HCT116 (cell line): ENCODE measurements around the gene ANO10. TPM values are rescaled to one million over a fixed set of nuclear protein-coding genes. Genes with fewer than 3 reads are reported as not detected.

Experiments
- ATAC-seq: fragments of 200-7000 bp; cut with Tn5 transposase; 2 replicates; pipeline ENCODE4 v1.9.1; 2020; ENCODE audit warnings: mild to moderate bottlenecking, moderate library complexity
- BruUV-seq: library from RNA; stranded (reverse); fragments of 400-500 nt; replicated peaks from 2 replicates; lab custom pipeline; 2021; lab: Mats Ljungman, UMichigan
- CTCF ChIA-PET: fragments of 300-600 bp; sonication (Branson Sonifier 250); formaldehyde crosslinking; loops from one replicate; lab custom pipeline; 2021; ENCODE audit warnings: antibody characterized with exemption; lab: Charles Lee
- POLR2A ChIA-PET: fragments of 300-600, 350-600 bp; sonication (Branson Sonifier 250); formaldehyde crosslinking; loops from one replicate; lab custom pipeline; 2021; ENCODE audit warnings: antibody characterized with exemption; lab: Charles Lee
- RAD21 ChIA-PET, 2 experiments: fragments of 300-600 bp; sonication (Branson Sonifier 250); formaldehyde crosslinking; loops; one replicate each; lab custom pipeline; 2023; ENCODE audit warnings: low total read pairs in 2 of 2; ENCODE audit not compliant: uncharacterized antibody in 2 of 2, unreplicated experiment in 2 of 2, low non-redundant PET in 1 of 2; lab: Charles Lee
- DNase-seq: peaks from one replicate; pipeline ENCODE4 v3.0.0-alpha.2; 2010; ENCODE audit warnings: low read depth, low spot score
- H2AFZ ChIP-seq: fragments of 200-600 bp; shearing (Covaris generic), sonication (generic); 2 replicates; pipeline ENCODE4 v1.6.1; 2017; ENCODE audit warnings: low read depth, mixed run types, mixed read lengths, antibody characterized with exemption, low read length; ENCODE audit not compliant: poor library complexity, severe bottlenecking
- H3K27ac ChIP-seq: 2 replicates; pipeline ENCODE4 v1.5.1; 2012; ENCODE audit warnings: low read depth, low read length
- H3K27me3 ChIP-seq: fragments of 200-600 bp; sonication (generic); 2 replicates; pipeline ENCODE4 v1.6.1; 2016; ENCODE audit warnings: mixed run types, low read length, mixed read lengths; ENCODE audit not compliant: insufficient read depth
- H3K36me3 ChIP-seq, 2 experiments: fragments of 200-500 bp in 1 of 2; fragments of 200-600 bp in 1 of 2; sonication (Bioruptor generic) in 1 of 2; sonication (generic) in 1 of 2; 2 replicates each; pipeline versions ENCODE4 v1.5.1 to v1.6.1; 2014 to 2016; ENCODE audit warnings: low read length in 2 of 2, inconsistent platforms in 1 of 2, mixed read lengths in 1 of 2, mixed run types in 1 of 2; ENCODE audit not compliant: insufficient read depth in 2 of 2, control insufficient read depth in 1 of 2
- H3K4me1 ChIP-seq, 2 experiments: fragments of 200-600 bp in 1 of 2; sonication (generic) in 1 of 2; 2 replicates each; pipeline versions ENCODE4 v1.5.1 to v1.6.1; 2012 to 2017; ENCODE audit warnings: low read length in 2 of 2, inconsistent platforms in 1 of 2, mild to moderate bottlenecking in 1 of 2, mixed read lengths in 1 of 2, mixed run types in 1 of 2, moderate library complexity in 1 of 2; ENCODE audit not compliant: insufficient read depth in 2 of 2, control insufficient read depth in 1 of 2
- H3K4me2 ChIP-seq: fragments of 200-600 bp; sonication (generic); 2 replicates; pipeline ENCODE4 v1.6.1; 2017; ENCODE audit warnings: mixed run types, low read length, mixed read lengths
- H3K4me3 ChIP-seq, 2 experiments: fragments of 200-600 bp in 1 of 2; sonication (generic) in 1 of 2; replicated peaks in 1 of 2; 2 replicates each; pipeline ENCODE4 v1.5.1; 2011 to 2016; ENCODE audit warnings: low read length in 2 of 2, control low read depth in 1 of 2, low read depth in 1 of 2, mild to moderate bottlenecking in 1 of 2, mixed read lengths in 1 of 2, mixed run types in 1 of 2
- H3K79me2 ChIP-seq: fragments of 200-600 bp; sonication (generic); 2 replicates; pipeline ENCODE4 v1.6.1; 2017; ENCODE audit warnings: mild to moderate bottlenecking, mixed run types, low read length, moderate library complexity, mixed read lengths; ENCODE audit not compliant: insufficient read depth
- H3K9ac ChIP-seq: fragments of 200-600 bp; sonication (generic); 2 replicates; pipeline ENCODE4 v1.6.1; 2016; ENCODE audit warnings: low read length, mixed read lengths
- H3K9me2 ChIP-seq: fragments of 200-600 bp; sonication (generic), shearing (Covaris generic); 2 replicates; pipeline ENCODE4 v1.6.1; 2017; ENCODE audit warnings: mixed run types, mild to moderate bottlenecking, moderate library complexity; ENCODE audit not compliant: insufficient read depth
- H3K9me3 ChIP-seq, 2 experiments: fragments of 200-500 bp in 1 of 2; fragments of 200-600 bp in 1 of 2; sonication (Bioruptor generic) in 1 of 2; sonication (generic) in 1 of 2; 2 replicates each; pipeline ENCODE4 v1.6.1; 2014 to 2017; ENCODE audit warnings: low read length in 2 of 2, mixed read lengths in 2 of 2, inconsistent platforms in 1 of 2, low read depth in 1 of 2, mild to moderate bottlenecking in 1 of 2, mixed run types in 1 of 2, moderate library complexity in 1 of 2; ENCODE audit not compliant: control insufficient read depth in 1 of 2, insufficient read depth in 1 of 2
- H4K20me1 ChIP-seq: fragments of 200-600 bp; sonication (generic), shearing (Covaris generic); 2 replicates; pipeline ENCODE4 v1.6.1; 2017; ENCODE audit warnings: mixed run types, mild to moderate bottlenecking, moderate library complexity; ENCODE audit not compliant: insufficient read depth
- ATF3 ChIP-seq: IDR thresholded peaks from 2 replicates; pipeline ENCODE4 v1.6.1; 2012
- CTCF ChIP-seq, 3 experiments: fragments of 200-600 bp in 1 of 3; sonication (generic) in 1 of 3; IDR thresholded peaks in 2 of 3; conservative IDR thresholded peaks in 1 of 3; 2 replicates each; pipeline ENCODE4 v1.5.1; 2012 to 2017; ENCODE audit warnings: low read depth in 2 of 3, low read length in 2 of 3, antibody characterized with exemption in 1 of 3, borderline replicate concordance in 1 of 3, control low read depth in 1 of 3, mild to moderate bottlenecking in 1 of 3, mixed read lengths in 1 of 3, mixed run types in 1 of 3, moderate library complexity in 1 of 3; ENCODE audit not compliant: insufficient read depth in 1 of 3
- EGR1 ChIP-seq: IDR thresholded peaks from 2 replicates; pipeline ENCODE4 v1.6.1; 2012; ENCODE audit warnings: low read depth
- ELF1 ChIP-seq: IDR thresholded peaks from 2 replicates; pipeline ENCODE4 v1.6.1; 2012; ENCODE audit warnings: low read depth, borderline replicate concordance
- JUND ChIP-seq: IDR thresholded peaks from 2 replicates; pipeline ENCODE4 v1.6.1; 2012
- MAX ChIP-seq: IDR thresholded peaks from 2 replicates; pipeline ENCODE4 v1.6.1; 2012
- RAD21 ChIP-seq: IDR thresholded peaks from 2 replicates; pipeline ENCODE4 v1.6.1; 2012; ENCODE audit warnings: low read depth, mild to moderate bottlenecking
- SIN3A ChIP-seq: IDR thresholded peaks from 2 replicates; pipeline ENCODE4 v1.6.1; 2012; ENCODE audit warnings: low read depth
- YY1 ChIP-seq: IDR thresholded peaks from 2 replicates; pipeline ENCODE4 v1.6.1; 2011; ENCODE audit warnings: low read length, low read depth, moderate library complexity, mild to moderate bottlenecking; ENCODE audit not compliant: insufficient replicate concordance; ENCODE audit errors: extremely low read depth
- ZFX ChIP-seq: fragments of 450-650 bp; IDR thresholded peaks from 2 replicates; pipeline ENCODE4 v1.6.1; 2017
- ZNF274 ChIP-seq: fragments of 200-500 bp; sonication (Bioruptor generic); IDR thresholded peaks from 2 replicates; pipeline ENCODE4 v1.6.1; 2014; ENCODE audit warnings: mild to moderate bottlenecking, low read depth, low read length, inconsistent platforms
- intact Hi-C: fragments of 100-400 bp; cut with micrococcal nuclease; formaldehyde crosslinking; loops from 2 replicates; pipeline ENCODE4 v1.10.0; 2022
- total RNA-seq: library from RNA; stranded (reverse); gene quantifications from one replicate; pipeline ENCODE4 v1.2.1, GENCODE V29; 2021; ENCODE audit not compliant: unreplicated experiment

Gene ANO10
- total RNA-seq, 1 experiment from 2014 or later: 13.3 TPM

- TF ChIP-seq SIN3A (no peak), MAX (no peak), ZFX (no peak), EGR1 (no peak), YY1 (no peak), ATF3 (no peak), ZNF274 (no peak), JUND (no peak), ELF1 (no peak)
These were observed 242.5 kb downstream of the ANO10 start (continued) for GRCh38 chr3:43379343-43379742.

GRCh38 chr3:43378066-43378935 lies 243.5 kb downstream of the ANO10 start:
- no TSS peak for BruUV-seq
- ChIA-PET RAD21 (no interaction called here), CTCF (interaction anchor here (0.9 to 1.0 kb wide), 4 partner anchors 11 to 417 kb away, joined by 3 to 9 read pairs (median 4); no protein-coding TSS in a partner anchor)

More at GRCh38 chr3:43378066-43378935, 243.5 kb downstream of the ANO10 start:
- no peaks in the 10 kb centered on the region for H3K36me3 ChIP-seq
- intact Hi-C loops: loop anchor here (1.0 to 2.0 kb wide), 3 partner anchors 155 to 418 kb away; no protein-coding TSS in a partner anchor
- H2AFZ ChIP-seq: no peak overlapping the region
- no peak overlapping the region for H3K9ac ChIP-seq
- ATAC-seq (peak; percentile 95), DNase-seq (peak; percentile 39)
- H3K4me1 ChIP-seq: no peaks in the 10 kb centered on the region
- H3K4me3 ChIP-seq: no peak overlapping the region
- H3K27ac ChIP-seq: no peak overlapping the region
- H3K9me2 ChIP-seq: no peaks in the 10 kb centered on the region
- no peak overlapping the region for H3K4me2 ChIP-seq
- POLR2A ChIA-PET: no interaction called here
- no peaks in the 10 kb centered on the region for H4K20me1 ChIP-seq
- peak; percentile 74 for TF ChIP-seq RAD21
- peak; percentile 57 to 81 (median 72); a peak in 5 of 6 replicates for TF ChIP-seq CTCF (IDR thresholded peaks at IDR 0.05 in 2 of 3, conservative IDR thresholded peaks at IDR 0.05 in 1 of 3; ENCODE audit: borderline replicate concordance in 1 of 3, insufficient read depth in 1 of 3, low read depth in 2 of 3, low read length in 2 of 3)
- no peak for TF ChIP-seq ZFX
- no peaks in the 10 kb centered on the region for H3K9me3 ChIP-seq
- H3K27me3 ChIP-seq: no peaks in the 10 kb centered on the region
- H3K79me2 ChIP-seq: no peaks in the 10 kb centered on the region
